T-helper 22 cell (primary cell): ENCODE measurements around the gene TMEM109.

Experiments
- DNase-seq: peaks from one replicate; pipeline ENCODE4 v3.0.0-alpha.2; 2020; ENCODE audit warnings: low read depth

The TMEM109 gene

DNA sequence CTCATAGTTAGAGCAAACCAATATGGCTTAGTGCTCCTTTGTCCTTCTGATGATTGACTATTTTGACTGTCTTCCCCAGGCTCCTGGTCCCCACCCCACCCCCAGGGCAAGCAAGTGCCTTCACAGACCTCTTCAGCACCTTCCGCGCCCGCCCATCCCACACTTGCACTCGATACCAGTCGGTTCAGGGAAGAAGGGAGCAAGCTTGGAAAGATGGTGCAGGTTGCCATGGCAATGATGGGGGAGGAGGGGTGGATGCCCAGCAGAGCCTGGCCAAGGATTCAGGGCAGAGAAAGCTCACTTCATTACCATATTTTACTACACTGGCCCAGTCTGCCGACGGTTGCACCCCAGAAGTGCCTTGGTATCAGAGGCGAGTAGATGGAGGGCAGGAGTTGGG lies 12.5 kb downstream of the TMEM109 start:
- no peak for DNase-seq

GRCh38 chr11:60927061-60927592 lies 13.2 kb downstream of the TMEM109 start:
- no peak for DNase-seq

GRCh38 chr11:60927600-60927999 lies 13.6 kb downstream of the TMEM109 start:
- DNase-seq, result no peak

DNA sequence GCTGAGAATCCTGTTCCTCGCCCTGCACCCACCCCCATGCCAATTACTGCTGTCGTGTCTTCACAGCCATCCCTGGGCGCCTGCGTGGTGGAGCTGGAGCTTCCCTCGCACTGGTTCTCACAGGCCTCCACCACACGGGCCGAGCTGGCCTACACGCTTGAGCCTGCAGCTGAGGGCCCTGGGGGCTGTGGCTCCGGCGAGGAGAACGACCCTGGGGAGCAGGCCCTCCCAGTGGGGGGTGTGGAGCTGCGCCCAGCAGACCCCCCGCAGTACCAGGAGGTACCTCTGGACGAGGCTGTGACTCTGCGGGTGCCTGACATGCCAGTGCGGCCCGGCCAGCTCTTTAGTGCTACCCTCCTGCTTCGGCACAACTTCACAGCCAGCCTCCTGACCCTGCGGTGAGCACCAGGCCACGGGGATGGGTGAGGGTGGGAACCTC lies 14.6 kb downstream of the TMEM109 start:
- DNase-seq, result no peak

GRCh38 chr11:60929764-60930163 lies 15.8 kb downstream of the TMEM109 start:
- DNase-seq, result no peak

GRCh38 chr11:60930394-60930793 lies 16.4 kb downstream of the TMEM109 start:
- DNase-seq, result no peak

GRCh38 chr11:60931917-60932316 lies 18.0 kb downstream of the TMEM109 start:
- no peak for DNase-seq

GRCh38 chr11:60932605-60933356 lies 18.8 kb downstream of the TMEM109 start:
- no peak for DNase-seq

GRCh38 chr11:60933416-60934123 lies 19.6 kb downstream of the TMEM109 start:
- DNase-seq, result no peak

DNA sequence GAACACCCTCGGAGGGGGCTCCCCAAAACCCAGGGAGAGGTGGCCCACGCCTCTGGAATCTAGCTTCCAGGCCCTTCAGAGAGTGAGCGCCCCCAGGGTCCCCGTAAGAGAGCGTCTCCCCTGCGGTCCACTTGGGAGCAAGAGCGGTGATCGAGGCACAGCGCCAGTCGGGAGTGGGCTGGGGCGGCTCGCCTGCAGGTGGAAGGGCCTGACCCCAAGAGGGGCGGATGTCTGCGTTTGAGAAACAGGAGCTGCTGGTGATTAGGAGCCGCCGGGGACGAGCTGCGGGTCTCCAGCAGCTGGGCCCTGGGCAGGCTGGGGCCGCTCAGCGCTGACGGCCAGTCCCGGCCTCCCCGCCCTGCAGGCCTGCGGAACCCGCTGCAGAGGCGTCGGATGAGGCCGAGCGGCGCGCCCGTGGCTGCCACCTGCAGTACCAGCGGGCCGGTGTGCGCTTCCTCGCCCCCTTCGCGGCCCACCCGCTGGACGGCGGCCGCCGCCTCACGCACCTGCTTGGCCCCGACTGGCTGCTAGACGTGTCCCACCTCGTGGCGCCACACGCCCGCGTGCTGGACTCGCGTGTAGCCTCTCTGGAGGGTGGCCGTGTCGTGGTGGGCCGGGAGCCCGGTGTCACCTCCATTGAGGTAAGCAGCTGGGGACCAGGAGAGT lies 20.3 kb downstream of the TMEM109 start:
- no peak for DNase-seq

- DNase-seq, result no peak
These were observed 21.0 kb downstream of the TMEM109 start for GRCh38 chr11:60934790-60935605.

DNA sequence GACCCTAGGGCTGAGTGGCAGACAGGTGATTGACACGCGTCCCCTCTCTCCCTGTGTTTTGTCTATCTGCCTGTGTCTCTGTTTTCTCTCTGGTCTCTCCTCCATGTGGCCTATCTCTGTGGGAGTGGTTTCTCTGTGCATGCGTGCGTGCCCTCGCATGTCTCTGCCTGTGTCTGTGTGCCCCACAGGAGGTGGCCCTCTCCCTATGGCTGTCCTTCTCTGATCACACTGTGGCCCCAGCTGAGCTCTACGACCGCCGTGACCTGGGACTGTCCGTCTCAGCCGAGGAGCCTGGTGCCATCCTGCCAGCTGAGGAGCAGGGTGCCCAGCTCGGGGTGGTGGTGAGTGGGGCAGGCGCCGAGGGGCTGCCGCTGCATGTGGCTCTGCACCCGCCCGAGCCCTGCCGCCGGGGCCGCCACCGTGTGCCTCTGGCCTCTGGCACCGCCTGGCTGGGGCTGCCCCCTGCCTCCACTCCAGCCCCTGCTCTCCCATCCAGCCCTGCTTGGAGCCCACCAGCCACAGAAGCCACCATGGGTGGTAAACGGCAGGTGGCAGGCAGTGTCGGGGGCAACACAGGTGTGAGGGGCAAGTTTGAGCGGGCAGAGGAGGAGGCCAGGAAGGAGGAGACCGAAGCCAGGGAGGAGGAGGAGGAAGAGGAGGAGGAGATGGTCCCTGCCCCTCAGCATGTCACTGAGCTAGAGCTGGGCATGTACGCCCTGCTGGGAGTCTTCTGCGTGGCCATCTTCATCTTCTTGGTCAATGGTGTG lies 21.9 kb downstream of the TMEM109 start:
- no peak for DNase-seq

- DNase-seq, result no peak
These were observed 22.6 kb downstream of the TMEM109 start for GRCh38 chr11:60936467-60937143.

DNA sequence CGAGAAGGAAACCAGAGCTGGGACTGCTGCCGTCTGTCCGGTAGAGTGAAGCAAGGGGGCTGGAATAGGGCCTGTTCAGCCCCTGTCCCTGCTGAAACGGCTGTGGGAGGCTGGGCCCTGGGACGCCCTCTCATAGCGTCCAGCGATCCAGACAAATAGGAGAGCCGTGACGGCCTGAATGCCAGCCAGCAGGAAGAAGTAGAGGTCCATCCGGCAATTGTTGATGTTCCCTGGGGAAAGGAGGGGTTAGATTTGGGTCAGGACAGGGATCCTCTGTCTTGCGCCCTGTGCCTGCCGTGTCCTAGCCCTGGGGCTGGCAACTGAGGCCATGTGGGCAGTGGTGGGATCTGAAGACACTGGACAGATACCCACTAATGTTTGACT lies 23.2 kb downstream of the TMEM109 start:
- DNase-seq, result no peak

DNA sequence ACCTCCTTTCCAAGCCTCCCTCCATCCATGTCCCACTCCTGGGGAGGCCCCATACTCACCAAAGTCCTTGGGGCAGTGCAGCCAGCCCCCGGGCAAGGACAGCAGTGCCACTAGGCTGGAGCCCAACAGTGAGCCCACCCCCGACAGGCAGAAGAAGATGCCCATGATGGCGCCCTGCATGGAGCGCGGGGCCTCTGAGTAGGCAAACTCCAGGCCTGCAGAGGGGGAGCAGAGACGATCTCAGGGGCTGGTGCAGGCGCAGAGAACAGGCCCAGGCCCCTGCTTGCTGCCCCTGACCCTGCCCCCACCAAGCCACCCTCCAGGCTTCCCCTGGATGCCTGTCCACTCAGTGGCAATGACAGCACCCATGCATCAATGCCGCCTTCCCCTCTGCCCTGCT lies 23.9 kb downstream of the TMEM109 start:
- no peak for DNase-seq

DNA sequence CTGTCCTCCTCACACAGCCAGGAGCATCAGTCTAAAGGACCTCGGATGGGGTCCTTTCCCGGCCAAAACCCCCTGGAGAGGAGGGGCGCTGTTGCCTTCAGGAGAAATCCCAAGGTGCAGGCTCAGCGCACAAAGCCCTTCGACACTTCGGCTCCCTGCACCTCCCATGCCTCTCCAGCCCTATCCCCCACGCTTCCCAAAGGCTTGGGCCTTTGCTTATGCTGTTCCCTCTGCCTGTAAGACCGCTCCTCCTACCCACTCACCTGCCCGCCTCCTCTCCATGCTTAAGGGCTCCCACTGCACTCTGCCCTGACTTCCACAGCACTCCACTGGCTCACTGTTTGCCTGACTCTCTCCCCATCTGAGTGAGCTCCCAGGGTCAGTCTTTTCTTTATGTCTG lies 24.5 kb downstream of the TMEM109 start:
- no peak for DNase-seq

- DNase-seq, result no peak
These were observed 25.3 kb downstream of the TMEM109 start for GRCh38 chr11:60939301-60939700.

DNA sequence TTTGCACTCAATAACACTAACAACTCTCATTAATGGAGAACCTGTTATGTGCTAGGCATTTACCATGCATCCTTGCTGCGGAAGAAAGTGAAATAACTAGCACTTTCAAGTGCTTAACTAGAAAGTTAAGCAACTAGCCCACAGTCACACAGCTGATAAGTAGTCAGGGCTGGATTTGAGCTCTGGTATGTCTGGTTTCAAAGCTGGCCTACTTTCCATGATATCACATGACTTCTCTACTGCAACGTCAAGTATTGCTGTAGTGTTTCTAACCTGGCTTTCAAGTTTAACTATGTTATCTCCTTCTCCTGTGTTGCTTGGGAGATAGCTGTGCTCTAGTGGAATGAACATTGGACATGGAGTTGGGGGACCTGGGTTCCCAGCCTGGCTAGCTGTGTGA lies 25.9 kb downstream of the TMEM109 start:
- no peak for DNase-seq

DNA sequence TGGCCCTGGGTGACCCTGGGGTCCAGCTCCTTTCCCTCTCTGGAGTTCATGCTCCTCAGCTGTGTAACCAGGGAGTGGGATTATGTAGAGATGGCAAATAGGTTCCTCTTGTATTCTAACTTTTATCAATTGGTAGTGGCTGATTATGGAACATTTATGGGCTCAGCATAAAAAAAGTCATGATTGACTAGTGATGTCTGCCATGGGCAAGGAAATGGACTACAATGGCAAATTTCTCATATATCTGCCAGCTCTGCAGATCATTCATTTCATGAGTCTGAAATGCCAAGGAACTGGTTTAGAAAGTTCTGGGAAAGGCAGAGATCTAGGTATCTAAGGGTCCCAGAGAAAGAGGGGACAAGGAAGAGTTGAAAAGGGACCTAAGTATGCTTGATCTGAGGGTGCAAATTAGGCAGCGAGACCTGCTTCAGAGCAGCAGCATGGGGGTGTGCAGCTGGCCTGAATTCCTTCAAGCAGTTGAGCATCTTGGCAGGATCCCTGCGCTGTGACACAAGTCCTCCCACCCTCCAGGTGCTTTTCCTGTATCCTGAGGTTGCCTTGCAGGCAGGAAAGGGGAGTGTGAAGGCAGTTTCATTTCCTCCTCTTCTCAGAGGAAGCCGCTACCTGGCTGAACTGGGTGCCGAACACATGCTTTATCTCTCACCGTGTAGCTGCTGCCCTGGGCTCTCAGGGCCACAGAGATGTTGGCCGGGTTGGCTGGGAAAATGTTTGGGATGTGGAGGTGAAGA lies 27.6 kb downstream of the TMEM109 start:
- no peak for DNase-seq

DNA sequence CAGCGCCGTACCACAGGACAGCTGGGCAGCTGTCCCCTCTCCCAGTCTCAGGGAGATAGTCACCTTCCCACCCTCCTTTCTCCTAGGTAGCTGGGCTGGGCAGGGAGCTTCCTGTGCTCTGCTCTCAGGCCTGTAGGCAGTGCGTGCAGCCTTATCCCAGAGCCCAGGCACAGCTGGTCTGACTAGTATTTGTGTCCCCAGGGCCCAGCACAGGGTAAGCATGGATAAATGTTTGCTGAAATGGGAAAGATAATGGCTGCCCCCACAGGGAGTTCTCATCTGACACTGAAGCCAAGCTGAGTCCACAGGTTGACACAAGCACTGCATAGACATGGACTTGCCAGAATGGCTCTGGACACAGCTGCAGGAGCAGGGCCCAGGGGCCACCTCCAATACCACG lies 28.3 kb downstream of the TMEM109 start:
- no peak for DNase-seq
